GM21390 (cell line): Measurements from ENCODE around the gene SAFB.
"Not testable (repeated sequence)": the region's sequence is repeated elsewhere in the genome, so short reads cannot be mapped to it uniquely, and the experiment has no call there.

Experiments used
- ATAC-seq: cut with Tn5 transposase; IDR thresholded peaks from one replicate; pipeline ENCODE4 v1.9.1; 2021; ENCODE audit not compliant: unreplicated experiment

Gene SAFB

DNA sequence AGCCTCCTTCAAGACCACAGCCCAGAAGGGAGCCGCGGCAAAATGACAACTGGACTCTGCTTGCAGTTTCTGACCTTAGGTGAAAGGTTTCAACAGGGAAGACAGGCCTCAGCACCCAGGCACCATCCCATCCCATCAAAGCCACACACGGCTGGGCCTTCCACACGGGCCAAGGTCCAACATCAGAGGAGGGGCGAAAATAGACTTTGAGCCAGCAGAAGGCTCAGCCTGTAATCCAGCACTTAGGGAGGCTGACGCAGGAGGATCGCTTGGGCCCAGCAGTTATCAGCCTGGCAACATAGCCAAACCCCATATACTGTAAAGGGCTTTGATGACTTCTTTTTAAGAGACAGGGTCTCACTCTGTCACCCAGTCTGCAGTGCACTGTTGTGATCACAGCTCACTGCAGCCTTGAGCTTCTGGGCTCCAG, 28.3 kb upstream of the SAFB start:
- ATAC-seq = no peak

DNA sequence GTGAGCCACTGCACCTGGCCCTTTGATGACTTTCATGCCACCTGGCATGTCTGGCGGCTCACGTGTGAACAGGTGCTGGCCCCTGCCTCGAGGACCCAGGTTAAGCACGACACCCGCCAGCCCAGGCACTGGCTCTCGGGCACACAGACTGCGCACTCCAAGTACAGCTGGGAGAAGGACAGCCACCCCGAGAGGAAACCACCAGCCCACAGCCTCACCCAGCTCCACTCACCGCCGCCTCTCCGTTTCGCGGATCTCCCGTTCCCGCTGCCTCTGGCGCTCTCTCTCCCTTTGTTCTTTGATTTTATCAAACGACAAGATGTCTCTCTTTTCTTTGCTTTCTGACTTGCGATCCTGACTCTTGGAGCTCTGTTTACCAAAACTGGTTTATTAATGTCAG, 27.8 kb upstream of the SAFB start:
- ATAC-seq = no peak

DNA sequence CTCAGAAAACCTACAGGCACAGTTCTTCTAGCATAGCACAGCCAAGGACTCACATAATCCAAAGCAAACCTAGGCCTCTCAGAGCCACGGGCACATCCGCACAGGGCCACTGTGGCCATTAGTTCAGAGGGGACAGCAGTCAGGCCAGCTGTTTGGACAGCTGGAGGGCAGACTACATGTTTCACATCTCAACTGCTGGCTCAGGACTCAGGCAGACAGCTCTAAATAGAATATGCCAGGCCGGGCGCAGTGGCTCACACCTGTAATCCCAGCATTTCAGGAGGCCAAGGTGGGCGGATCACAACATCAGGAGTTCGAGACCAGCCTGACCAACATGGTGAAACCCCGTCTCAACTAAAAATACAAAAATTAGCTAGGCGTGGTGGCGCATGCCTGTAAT, 27.1 kb upstream of the SAFB start:
- ATAC-seq = no peak

DNA sequence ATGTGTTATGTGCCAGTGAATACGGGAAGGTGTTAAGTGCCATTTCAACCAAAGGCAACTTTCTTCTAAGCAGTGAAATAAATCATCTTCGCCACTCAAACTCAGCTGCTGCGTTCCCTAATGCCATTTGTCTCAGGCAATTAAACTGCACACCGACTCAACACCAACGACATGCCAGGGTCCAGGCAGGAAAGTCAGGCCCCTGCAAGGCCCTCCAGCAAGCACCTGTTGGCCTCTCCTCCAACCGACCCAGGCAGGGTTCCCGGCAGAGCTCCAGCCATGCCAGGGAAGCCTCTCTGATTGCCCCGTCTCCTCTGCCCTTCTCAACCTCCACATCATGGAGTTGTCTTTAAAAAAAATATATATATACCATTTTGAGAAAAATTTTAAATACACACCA, 22.1 kb upstream of the SAFB start:
- no peak for ATAC-seq

DNA sequence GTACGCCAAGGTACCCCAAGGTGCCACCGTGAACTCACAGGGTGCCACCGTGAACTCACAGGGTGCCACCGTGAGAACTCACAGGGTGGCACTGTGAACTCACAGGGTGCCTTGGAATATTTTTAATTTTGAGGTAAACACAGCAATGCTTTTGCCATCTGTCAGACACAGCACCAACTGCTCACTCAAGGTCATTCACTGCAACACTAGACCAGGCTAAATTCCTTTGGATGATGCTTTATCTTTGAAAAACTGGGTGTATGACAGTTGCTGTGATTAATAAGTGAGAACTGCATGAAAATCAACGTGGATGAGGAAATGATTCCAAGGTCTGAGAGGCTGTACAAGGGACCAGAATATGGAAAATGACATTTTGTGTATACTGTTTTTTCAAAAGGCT, 19.3 kb upstream of the SAFB start:
- ATAC-seq = no peak

DNA sequence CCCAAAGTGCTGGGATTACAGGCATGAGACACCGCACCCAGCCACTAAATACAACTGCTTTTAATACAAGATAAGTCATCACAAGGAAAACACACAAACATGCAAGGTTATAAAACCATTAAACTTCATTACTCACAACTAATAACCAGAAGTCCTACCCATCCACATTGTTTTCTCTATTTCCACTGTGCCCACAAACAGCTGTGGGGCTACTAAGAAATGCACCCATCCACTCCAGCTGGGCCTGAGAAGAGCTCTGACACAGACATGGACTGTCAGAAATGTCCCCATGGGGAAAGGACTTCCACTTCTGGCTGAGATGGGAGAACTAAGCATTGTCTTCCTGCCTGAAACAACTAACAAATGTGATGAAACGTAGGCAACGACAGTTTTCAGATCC, 17.5 kb upstream of the SAFB start:
- ATAC-seq = no peak

DNA sequence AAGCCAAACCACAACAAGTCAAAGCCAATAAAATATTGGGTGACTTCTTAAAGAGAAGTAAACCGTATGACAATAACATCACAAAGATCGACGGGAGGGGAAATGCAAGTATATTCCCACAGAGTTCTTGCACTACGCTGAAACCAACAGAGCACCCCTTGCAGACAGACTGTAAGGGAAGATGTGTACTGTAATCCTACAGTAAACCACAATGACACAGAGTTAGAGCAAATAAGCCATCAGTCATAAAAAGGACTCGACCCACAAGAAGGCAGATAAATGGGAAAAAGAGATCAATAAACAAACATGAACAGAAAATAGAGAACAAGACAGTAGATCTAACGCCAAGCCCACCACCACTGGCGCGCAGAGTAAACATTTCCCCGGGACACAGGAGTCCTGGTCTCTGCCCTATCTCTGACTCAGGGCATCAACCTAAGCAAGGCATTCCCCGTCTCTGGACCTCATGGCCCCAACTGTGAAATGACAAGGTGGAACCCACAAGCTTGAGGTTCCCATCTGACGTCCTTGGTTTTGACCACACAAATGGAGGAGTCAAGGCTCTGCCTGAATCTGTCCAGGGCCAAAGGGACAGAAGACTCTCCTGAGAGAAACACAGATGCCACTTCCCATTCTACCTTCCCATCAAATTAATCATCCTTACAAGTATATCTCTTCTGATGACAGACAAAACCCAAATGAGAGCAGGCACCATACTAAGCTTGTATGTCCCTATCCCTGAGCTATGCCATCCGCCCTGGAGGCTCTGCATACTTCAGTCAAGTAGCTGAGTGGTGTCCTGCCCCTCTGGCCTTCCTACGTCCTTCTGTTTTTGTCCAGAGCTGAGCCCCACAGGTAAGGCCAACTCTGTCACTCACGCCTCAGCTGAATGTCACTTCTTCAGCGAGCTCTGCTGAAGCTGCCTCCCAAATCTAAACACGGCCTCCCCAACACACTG, 15.3 kb upstream of the SAFB start:
- ATAC-seq = no peak

DNA sequence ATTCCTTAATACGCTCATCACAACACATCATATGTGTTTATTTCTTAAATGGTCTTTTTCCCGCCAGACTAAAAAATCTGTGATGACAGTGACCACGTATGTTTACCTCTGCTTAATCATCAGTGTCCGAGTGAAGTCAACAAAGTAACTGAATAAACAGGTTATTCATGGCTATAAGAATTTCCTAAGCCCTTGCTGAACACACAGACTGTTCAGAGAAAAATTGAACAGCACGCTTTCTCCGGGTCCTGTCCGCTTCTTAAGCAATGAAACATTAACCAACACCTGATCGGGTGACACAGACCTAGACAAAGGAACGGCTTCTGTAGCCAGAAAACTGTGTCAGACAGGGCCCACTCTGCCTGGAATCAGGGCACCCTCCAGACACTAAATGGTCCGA, 14.6 kb upstream of the SAFB start:
- ATAC-seq = no peak

DNA sequence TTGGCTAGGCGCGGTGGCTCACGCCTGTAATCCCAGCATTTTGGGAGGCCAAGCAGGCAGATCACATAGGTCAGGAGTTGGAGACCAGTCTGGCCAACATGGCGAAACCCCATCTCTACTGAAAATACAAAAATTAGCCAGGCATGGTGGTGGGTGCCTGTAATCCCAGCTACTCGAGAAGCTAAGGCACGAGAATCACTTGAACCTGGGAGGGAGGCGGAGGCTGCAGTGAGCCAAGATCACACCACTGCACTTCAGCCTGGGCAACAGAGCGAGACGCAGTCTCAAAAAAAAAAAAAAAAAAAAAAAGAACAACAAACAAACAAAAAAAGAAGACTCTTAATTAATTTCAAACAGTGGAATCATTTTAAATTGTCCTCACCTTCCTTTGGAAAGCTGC, 14.1 kb upstream of the SAFB start:
- not testable (repeated sequence) for ATAC-seq

DNA sequence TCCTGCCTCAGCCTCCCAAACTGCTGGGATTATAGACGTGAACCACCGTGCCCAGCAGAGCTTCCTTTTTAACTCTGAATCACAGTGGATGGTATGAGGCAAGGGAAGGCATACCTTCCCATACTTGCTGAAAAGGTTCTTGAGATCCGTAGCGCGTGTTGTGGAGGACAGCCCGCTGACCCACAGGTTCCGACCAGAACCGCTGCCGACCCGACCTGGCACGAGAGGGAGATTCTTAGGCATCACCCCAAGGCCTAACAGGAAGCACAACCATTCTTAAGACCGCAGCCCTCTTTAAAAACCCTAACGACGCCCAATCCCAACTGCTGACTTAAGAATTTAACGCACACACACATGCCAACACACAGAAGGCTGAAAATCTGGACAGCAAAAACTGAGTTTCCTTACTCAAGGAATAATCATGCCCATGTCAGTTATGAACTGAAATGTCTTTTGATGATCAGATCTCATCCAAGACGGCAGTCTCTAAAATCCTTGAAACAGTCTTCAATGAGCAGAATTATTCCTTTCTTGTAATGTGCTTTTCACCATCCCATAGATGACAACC, 12.9 kb upstream of the SAFB start:
- ATAC-seq = no peak

DNA sequence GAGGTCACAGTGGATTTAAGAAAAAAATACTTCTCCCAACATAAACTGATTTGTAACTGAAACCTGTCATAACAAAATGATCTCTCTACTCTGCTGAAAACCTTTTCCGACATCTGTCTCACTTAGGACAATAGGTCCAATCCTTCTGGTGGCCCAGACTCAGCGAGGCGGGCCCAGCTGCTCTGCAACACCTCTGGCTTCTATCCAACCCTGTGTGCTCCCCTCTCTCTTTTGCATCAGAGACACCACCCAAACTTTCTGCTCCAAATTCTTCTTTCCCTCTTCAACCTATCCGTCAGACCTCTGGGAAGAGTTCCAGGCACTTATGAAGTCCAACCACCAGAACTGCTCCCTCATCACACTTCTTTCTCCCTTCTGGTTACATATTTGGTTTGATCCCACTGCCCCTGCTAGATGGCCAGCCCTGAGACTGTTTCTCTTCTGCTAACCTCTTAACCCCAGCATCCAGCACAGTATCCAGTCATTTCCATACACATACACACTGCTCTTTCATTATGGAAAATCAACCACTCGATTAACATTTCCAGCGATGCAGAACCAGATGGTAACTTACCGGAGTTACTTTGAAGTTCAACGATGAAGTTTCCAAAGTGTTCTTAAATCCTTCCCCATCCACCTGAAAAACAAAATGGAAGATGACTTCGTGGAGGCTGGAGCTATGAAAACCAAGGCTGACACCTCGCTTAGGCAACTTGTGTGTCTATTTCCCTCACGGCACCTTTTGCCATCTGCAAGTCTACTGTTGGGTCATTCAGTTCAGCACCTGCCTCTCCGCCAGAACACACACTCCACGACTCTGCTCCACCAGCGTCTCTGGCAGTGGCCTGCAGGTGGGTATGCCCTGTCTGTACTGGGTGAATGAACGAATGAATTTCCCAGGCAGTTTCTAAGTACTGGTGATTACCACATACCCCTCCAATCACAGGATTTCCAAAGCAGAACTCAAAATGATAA, 9.7 kb upstream of the SAFB start:
- ATAC-seq = no peak

DNA sequence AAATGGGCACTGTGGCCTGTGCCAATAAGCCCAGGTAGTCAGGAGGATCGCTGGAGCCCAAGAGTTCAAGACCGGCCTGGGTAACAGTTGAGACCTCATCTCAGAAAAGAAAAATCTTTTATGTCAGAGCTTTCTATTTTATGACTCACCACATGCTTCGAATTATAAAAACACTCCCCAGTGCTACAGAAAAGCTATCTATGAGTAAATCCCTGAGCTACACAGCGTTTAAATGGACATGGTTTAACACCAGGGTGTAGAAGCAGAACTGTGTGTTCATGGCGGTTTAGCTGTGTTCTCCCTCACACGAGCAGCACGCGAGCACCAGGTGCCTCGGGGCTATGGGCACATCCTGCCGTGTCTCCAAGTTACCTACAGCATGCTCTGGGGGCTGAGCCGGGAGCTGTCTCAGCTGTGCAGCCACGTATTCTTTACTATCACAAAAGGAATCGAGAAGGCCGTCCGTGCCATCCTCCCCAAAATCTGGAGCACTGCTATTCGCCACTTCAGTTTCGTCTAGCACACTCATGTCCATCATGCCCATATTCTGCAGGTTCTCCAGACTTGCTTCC, 7.0 kb upstream of the SAFB start:
- ATAC-seq = no peak

DNA sequence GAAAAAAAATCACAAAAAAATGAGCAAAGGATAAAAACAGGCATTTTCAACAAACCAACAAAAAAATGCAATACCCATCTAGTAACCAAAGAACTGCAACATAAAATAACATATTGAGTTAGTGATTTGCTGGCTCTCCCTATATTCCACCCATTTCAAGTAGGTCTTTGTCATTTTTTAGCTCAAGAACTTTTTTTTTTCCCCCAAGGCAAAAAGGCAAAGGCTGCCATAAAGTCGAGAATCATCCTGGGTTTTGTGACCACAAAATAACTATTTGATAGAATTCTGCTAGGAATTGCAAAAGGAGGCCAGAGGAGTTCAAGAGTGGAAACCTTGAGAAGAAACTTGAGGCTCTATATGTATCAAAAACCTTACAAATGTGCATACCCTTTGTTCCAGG, 5.8 kb upstream of the SAFB start:
- ATAC-seq = no peak

DNA sequence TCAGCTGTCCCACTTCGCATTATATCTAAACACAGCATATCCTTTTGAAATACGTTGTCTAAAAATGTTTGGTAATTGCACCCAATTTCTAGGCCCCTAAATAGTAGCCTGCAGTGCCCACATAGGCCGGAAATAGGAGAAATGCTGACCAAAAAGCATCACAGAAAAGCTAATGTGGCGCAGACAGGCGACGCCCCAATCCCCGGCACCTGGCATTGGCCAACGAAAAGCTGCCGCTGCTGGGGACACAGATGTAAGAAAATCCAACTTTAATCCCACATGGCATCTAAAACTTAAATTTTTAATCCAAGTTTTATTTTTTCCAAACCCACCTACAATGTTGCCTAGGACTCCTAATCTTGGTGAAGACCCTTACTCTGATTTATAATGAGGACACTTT, 4.3 kb upstream of the SAFB start:
- ATAC-seq = no peak

DNA sequence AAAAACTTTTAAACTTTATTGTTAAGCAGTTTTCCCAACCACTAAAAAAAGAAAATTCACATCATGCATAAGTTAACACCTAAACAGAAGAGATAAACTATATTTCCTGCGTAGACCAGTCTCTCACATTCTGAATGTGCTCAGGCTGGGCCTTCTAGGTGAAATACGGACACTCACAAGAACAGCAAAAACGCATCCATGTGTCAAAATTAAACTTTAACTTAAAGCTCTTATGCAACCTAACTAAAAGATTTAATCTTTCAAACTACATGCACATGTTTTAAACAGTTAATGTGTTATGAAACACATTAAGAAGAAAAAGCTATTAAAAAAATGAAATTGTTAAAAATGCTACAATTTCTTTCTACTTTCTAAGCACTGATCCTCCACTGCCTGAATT, 2.9 kb upstream of the SAFB start:
- ATAC-seq = no peak

DNA sequence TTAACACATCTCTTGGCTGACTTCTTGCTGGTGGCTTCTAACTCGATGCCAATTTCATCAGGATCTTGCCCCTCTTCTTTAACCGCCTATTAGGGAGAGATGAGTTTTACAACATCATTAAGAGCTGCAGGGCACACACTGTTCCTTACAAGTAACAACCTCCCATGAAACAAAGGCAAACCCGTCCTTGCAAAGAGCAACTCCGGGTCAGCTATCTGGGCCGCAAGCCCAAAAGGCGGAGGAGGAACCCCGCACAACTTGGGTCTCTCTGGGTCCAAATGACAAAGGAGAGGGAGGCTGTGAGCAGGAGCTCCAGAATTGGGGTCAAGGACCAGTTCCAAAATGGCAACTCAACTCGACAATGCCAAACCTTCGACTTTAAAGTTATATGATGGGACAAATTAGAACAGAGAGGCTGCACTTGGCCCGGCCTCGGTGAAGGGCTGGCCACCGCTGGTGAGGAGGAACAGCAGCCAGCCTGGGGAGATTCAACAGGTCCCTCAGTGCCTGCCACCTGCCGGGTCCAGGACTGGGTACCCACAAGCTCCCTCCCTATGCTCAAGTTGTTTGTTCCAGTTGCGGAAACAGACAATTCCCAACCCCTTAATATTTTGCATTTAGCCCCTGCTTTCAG, 1.5 kb upstream of the SAFB start:
- ATAC-seq = no peak

DNA sequence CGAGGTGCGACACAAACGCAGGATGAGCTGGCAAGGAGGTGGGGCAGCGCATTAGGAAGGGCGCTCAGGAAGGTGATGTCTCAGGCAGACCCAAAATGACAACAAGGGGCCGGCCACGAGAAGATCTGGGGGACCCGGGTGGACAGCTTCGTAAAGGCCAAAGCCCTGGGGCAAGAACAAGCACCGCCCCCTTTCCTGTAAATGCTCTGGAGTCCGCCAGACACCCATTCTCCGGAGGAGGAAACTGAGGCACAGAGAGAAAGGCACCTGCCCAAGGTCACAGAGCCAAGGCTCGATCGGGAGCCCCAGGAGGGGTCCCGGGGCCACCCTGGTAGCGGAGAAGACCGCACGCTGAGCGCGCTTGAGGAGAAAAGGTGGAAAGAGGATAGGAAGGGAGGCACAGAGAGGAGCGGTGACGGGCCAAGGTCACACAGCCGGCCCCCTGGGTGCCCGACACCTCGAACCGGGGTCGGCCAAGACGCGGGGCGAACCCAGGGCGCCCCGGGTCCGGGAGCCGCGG, 878 bp upstream of the SAFB start:
- ATAC-seq = no peak

DNA sequence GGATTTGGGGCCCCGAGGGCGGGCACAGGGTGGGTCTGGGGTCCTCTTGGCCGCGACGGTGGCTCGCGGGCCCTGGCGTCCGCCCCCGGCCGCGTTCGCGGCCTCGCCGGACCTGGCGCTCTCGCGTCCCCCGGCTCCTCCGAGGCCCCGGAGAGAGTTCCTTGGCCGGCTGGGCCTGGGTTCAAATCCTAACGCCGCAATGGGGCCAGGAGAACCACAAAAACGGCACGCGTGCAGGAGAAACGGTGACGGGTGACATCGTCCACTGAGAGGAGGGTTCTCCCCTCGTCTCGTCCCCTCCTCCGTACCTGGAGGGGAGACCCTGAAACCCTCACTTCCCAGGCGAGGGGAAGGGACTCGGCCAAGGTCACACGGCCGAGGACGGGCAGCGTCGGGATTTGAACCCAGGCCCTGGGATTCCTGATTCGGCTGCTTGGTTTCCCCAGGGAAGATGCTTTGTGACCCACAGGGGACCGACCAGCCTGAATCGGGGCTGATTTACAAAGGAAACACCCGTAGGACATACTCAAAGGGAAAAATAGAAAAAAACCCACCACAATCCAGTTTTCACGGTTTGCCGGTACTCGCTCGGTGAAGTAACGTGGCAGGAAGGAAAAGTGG, 624 bp downstream of the SAFB start:
- ATAC-seq = no peak

DNA sequence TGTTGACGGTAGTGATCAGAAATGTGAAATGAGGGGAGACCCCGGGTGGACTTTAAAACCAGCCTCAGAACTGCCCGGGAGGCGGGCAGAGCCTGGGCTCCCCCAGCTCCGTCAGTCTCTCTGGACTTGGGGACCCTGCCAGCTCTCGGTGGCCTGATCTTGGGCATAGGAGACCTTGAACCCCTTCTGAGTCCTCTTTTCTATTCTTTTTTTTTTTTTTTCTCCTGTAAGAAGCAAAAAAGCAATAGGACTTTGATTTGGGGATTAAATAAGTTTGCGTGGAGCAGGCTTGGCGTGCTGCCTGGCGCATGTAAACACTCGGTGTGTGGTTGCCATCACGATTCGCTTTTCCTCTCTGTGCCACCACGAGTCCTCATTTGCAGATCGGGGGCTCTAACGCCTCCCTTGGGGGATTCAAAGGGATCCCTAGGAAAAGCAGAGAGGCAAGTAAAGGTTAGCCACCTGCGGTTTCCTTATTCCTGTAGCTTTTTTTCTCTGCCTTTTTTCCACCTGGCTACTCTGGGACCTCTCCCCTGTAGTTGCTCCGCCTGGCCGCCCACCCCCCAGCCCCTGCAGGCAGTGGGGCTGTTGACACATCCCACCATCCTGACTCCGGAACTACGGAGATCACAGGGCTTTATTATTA, 1.3 kb downstream of the SAFB start:
- ATAC-seq = no peak
